CD4-positive, alpha-beta T cell treated with Interferon gamma for 1 hour (primary cell): ENCODE data around the gene MRPL1.

Experiments
- DNase-seq: peaks from one replicate; pipeline ENCODE4 v3.0.0-alpha.2; 2020

The MRPL1 gene

DNA sequence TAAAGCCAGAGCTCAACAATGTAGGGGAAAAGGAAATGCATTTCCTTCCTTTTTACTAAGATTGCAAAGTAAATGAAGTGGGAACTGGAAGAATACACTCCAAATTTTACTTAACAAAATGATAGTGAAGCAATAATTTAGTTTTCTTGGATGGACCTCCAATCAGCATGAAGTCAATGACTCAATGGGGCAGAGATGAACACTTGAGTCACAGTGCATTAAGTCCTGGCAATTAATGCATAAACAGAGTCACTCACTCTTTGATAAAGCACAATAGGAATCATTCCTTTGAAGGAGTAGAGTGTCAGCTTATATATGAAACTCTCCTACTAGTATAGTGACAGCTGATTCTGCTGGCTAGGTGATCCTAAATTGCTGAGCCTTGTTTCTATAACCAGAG lies 127.8 kb downstream of the MRPL1 start:
- no peak for DNase-seq

DNA sequence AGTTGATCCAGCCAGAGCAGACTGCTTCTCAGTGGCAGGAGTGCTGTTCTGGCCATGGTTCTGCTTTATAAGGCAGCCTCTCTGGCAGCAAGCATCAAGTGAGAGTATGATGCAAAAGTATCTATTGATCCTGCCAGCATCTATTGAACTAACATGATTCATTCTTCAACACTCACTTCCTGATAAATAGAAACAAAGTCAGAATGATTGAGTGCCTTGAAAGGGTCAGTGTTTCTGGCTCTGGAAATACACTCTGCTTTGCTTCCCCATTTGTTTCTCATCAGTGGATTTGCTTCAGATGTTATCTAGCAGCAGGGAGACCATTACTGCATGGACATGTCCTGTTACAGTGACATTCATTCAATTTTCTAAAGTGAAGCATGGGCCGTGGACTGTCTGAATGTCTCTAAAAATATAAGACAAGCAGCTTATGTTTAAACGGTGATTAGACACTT lies 128.3 kb downstream of the MRPL1 start:
- DNase-seq = no peak

DNA sequence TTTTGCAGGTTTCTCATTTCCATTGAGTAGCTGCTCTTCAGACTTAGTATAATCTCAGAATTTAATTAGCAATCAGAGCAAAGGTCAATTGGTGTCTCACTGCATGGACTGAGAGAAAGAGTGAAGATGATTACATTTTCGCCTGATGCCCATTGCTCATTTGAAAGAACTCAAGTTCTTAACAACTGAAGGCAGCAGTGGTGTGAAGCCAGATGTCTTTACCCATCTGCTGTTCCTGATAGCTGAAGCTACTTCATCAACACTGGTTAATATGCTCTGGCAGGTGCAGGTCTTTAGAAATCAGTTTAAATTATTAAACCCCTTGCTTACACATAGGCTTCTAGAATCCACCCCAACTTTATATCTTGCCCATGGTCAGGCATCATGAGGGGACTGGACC lies 130.0 kb downstream of the MRPL1 start:
- no peak for DNase-seq

DNA sequence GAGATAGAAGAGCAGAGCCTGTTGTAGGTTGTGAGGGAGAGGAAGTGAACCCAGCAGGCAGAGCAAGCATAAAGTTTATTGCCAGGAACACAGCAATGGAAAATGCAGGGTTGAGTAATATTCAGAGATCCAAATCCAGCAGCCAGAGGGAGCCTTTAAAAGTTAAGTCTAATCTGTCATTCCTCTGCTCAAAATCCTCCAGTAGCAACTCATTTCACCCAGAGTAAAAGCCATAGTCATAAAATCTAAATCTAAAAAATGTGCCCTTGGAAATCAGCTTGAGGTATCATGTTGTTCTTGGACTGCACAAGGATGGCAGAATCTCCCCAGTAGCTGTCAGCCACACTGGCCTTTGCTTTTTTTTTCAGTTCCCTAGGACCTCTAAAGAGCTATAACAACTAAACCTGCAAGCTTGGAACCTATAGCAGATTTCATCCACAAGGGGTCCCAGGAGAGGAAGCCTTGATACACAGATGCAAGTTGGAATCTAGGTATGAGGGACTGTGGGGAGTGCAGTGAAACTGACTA lies 131.6 kb downstream of the MRPL1 start:
- DNase-seq = no peak

DNA sequence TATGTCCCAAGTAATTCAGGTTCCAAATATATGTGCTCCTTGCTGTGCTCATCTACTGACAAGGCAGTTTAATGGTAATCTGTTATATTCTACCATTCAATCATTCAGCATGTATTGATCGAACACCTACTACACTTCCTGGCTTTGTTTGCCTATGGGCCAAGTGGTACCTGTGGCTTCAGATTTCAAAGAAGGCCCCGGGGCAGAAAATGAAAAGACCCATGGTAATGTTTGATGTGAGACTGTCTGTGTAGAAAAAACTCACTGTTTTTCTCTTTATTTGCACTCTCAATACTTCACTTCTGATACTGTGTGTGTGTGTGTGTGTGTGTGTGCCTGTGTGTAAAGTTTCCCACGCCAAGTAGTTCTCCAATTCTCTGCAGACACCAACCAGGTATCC lies 133.4 kb downstream of the MRPL1 start:
- DNase-seq = no peak

DNA sequence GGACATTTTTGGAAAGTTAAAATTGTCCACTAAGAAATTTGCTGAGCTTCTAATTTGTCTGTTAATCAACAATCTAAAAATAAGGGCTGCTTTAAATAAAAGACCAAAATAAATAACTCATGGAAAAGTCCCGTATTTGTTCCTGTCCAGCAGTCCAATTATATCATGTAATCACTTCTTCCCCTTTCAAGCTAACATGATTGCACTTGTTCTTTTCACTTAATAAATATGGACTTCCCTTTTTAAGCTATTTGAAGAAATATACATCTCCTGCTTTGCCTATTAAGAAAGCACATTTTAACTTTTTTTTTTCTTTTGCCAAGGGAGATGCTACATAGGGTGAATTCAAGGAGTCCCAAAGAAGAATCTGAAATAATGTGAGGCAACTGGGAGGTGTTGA lies 138.9 kb downstream of the MRPL1 start:
- no peak for DNase-seq

DNA sequence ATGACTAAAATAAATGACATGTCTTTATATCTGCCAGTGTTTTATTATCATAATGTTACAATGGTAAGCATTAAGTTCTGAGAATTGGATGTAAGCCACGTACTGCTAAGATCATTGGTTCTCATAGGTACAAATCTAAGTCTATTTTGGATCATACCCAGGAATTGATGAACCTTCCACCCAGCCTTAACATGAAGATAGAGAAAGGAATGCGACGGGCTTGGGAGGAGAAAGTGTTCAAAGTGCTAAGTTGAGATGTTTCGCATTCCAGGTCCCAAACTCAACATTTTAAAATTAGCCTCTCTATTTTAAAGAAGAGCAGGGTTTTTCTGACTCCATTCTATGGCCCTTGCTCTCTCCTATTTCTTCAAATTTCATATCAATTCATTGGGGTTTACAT lies 139.6 kb downstream of the MRPL1 start:
- no peak for DNase-seq
